Measurements from ENCODE around the gene WNT1.

Gene WNT1

GRCh38 chr12:49013428-49013827, 35.3 kb downstream of the WNT1 start:
- no peaks in the 10 kb centered on the region for H4K20me1 ChIP-seq (ENCODE audit: control insufficient read depth, insufficient read depth, low read depth, low read length)
- H3K9me2 ChIP-seq (replicated peaks; ENCODE audit: control insufficient read depth, low read length): no peaks in the 10 kb centered on the region
- H3K4me2 ChIP-seq (ENCODE audit: low read length): no peak overlapping the region
- no peaks in the 10 kb centered on the region for H3K27me3 ChIP-seq (ENCODE audit: control insufficient read depth, low read length)
- no peak for TF ChIP-seq EZH2phosphoT487 (IDR thresholded peaks at IDR 0.05; ENCODE audit: borderline replicate concordance, low read length)
- TF ChIP-seq, protein P1, sequence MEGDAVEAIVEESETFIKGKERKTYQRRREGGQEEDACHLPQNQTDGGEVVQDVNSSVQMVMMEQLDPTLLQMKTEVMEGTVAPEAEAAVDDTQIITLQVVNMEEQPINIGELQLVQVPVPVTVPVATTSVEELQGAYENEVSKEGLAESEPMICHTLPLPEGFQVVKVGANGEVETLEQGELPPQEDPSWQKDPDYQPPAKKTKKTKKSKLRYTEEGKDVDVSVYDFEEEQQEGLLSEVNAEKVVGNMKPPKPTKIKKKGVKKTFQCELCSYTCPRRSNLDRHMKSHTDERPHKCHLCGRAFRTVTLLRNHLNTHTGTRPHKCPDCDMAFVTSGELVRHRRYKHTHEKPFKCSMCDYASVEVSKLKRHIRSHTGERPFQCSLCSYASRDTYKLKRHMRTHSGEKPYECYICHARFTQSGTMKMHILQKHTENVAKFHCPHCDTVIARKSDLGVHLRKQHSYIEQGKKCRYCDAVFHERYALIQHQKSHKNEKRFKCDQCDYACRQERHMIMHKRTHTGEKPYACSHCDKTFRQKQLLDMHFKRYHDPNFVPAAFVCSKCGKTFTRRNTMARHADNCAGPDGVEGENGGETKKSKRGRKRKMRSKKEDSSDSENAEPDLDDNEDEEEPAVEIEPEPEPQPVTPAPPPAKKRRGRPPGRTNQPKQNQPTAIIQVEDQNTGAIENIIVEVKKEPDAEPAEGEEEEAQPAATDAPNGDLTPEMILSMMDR (IDR thresholded peaks at IDR 0.05; ENCODE audit: low read depth, low read length, poor library complexity, severe bottlenecking): no peak
- no peaks in the 10 kb centered on the region for H3K9me3 ChIP-seq (ENCODE audit: control insufficient read depth, insufficient read depth, low read length)
- H3K4me1 ChIP-seq (ENCODE audit: control insufficient read depth, low read length): peaks cover 11% of the 10 kb centered on the region
- H3K36me3 ChIP-seq (ENCODE audit: control insufficient read depth, low read length): peaks cover 41% of the 10 kb centered on the region
- H3K27ac ChIP-seq (ENCODE audit: low read depth, low read length): no peak overlapping the region
- H3F3A ChIP-seq (ENCODE audit: control insufficient read depth, insufficient read depth): peaks cover 9% of the 10 kb centered on the region; the same call in 1 of the 2 replicates
- H3K4me3 ChIP-seq (ENCODE audit: low read length): no peak overlapping the region
- peaks cover 32% of the 10 kb centered on the region for H3K79me2 ChIP-seq (ENCODE audit: control insufficient read depth, low read length)

GRCh38 chr12:49014547-49014946, 36.4 kb downstream of the WNT1 start:
- H4K20me1 ChIP-seq (ENCODE audit: control insufficient read depth, insufficient read depth, low read depth, low read length): no peaks in the 10 kb centered on the region
- TF ChIP-seq EZH2phosphoT487 (IDR thresholded peaks at IDR 0.05; ENCODE audit: borderline replicate concordance, low read length): no peak
- TF ChIP-seq, protein P1 (IDR thresholded peaks at IDR 0.05; ENCODE audit: low read depth, low read length, poor library complexity, severe bottlenecking): no peak
- H3K4me1 ChIP-seq (ENCODE audit: control insufficient read depth, low read length): peaks cover 18% of the 10 kb centered on the region
- H3F3A ChIP-seq (ENCODE audit: control insufficient read depth, insufficient read depth): peaks cover 13% of the 10 kb centered on the region
- peaks cover 32% of the 10 kb centered on the region for H3K79me2 ChIP-seq (ENCODE audit: control insufficient read depth, low read length)
- H3K27me3 ChIP-seq (ENCODE audit: control insufficient read depth, low read length): no peaks in the 10 kb centered on the region
- no peak overlapping the region for H3K4me2 ChIP-seq (ENCODE audit: low read length)
- no peak overlapping the region for H3K4me3 ChIP-seq (ENCODE audit: low read length)
- H3K9me3 ChIP-seq (ENCODE audit: control insufficient read depth, insufficient read depth, low read length): no peaks in the 10 kb centered on the region
- H3K9me2 ChIP-seq (replicated peaks; ENCODE audit: control insufficient read depth, low read length): no peaks in the 10 kb centered on the region
- no peak overlapping the region for H3K27ac ChIP-seq (ENCODE audit: low read depth, low read length)
- H3K36me3 ChIP-seq (ENCODE audit: control insufficient read depth, low read length): peaks cover 43% of the 10 kb centered on the region

DNA sequence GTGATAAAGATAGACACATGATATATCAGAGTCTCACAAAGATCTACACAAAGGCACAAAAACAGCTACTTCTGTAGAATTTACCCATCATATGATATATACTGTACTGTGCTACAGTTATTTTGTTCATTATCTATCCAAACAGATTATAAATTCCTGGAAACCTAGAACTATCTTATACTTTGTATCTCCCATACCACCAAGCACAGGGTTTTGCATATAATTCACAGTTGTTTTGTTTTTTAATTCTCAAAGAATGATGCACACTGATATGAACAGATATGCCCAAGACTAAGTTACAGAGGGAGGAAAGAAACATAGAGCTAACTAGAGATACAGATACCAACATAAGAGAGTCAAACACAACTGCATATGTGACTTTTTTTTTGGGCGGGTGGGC, 37.1 kb downstream of the WNT1 start:
- no peak overlapping the region for H3K27ac ChIP-seq (ENCODE audit: low read depth, low read length)
- H3K36me3 ChIP-seq (ENCODE audit: control insufficient read depth, low read length): peaks cover 41% of the 10 kb centered on the region
- H3K4me3 ChIP-seq (ENCODE audit: low read length): no peak overlapping the region
- no peaks in the 10 kb centered on the region for H3K9me2 ChIP-seq (replicated peaks; ENCODE audit: control insufficient read depth, low read length)
- peaks cover 18% of the 10 kb centered on the region for H3F3A ChIP-seq (ENCODE audit: control insufficient read depth, insufficient read depth)
- peaks cover 24% of the 10 kb centered on the region for H3K4me1 ChIP-seq (ENCODE audit: control insufficient read depth, low read length)
- H3K79me2 ChIP-seq (ENCODE audit: control insufficient read depth, low read length): peaks cover 32% of the 10 kb centered on the region
- TF ChIP-seq, protein P1 (IDR thresholded peaks at IDR 0.05; ENCODE audit: low read depth, low read length, poor library complexity, severe bottlenecking): no peak
- no peak for TF ChIP-seq EZH2phosphoT487 (IDR thresholded peaks at IDR 0.05; ENCODE audit: borderline replicate concordance, low read length)
- no peaks in the 10 kb centered on the region for H3K27me3 ChIP-seq (ENCODE audit: control insufficient read depth, low read length)
- no peak overlapping the region for H3K4me2 ChIP-seq (ENCODE audit: low read length)
- H3K9me3 ChIP-seq (ENCODE audit: control insufficient read depth, insufficient read depth, low read length): no peaks in the 10 kb centered on the region
- H4K20me1 ChIP-seq (ENCODE audit: control insufficient read depth, insufficient read depth, low read depth, low read length): no peaks in the 10 kb centered on the region

All from DOHH2 (cell line).